ENCODE results near the gene SCRN1. TPM values are rescaled to one million over a fixed set of nuclear protein-coding genes. Genes with fewer than 3 reads are reported as not detected.

The SCRN1 gene
- total and polyA plus RNA-seq, 2 experiments from 2014 or later: 15.2 to 66.7 TPM

GRCh38 chr7:30023524-30023923 is 33.9 kb upstream of the SCRN1 start (continued):
- no peak for TF ChIP-seq ZNF462 (CRISPR knock-in tag; IDR thresholded peaks at IDR 0.05)

- H3K27me3 Mint-ChIP-seq (ENCODE audit: insufficient read depth, low read depth, poor library complexity): peaks cover 4% of the 10 kb centered on the region
- no peak overlapping the region for H3K4me2 ChIP-seq
- H3K4me3 ChIP-seq: no peak overlapping the region
- no peak overlapping the region for H3K27ac ChIP-seq (ENCODE audit: low read depth)
- no peak overlapping the region for H3K27ac Mint-ChIP-seq
- H3K4me3 Mint-ChIP-seq: no peak overlapping the region
- ATAC-seq (no peak), DNase-seq (ENCODE audit: low spot score) (no peak)
- H3K79me2 ChIP-seq (replicated peaks; ENCODE audit: insufficient read depth): peaks cover 40% of the 10 kb centered on the region
- peaks cover 9% of the 10 kb centered on the region; the same call in 1 of the 2 replicates for H3K36me3 ChIP-seq (ENCODE audit: insufficient read depth)
- H3K27me3 ChIP-seq (ENCODE audit: insufficient read depth): no peaks in the 10 kb centered on the region
- no peaks in the 10 kb centered on the region for H3K9me3 Mint-ChIP-seq
- H3F3A ChIP-seq (replicated peaks; ENCODE audit: low read depth): no peaks in the 10 kb centered on the region
- H4K20me1 ChIP-seq (replicated peaks; ENCODE audit: insufficient read depth): peaks cover 8% of the 10 kb centered on the region; the same call in 1 of the 2 replicates
- H2AFZ ChIP-seq: no peak overlapping the region
- peaks cover 9% of the 10 kb centered on the region; the same call in 2 of the 3 replicates for H3K36me3 Mint-ChIP-seq (ENCODE audit: low read depth)
- H3K9me2 ChIP-seq (ENCODE audit: insufficient read depth): no peaks in the 10 kb centered on the region
- H3K4me1 ChIP-seq (ENCODE audit: insufficient read depth): peaks cover 12% of the 10 kb centered on the region
- H3K4me1 Mint-ChIP-seq: peaks cover 21% of the 10 kb centered on the region
- TF ChIP-seq JUNB (IDR thresholded peaks at IDR 0.05; ENCODE audit: unreplicated experiment) (no peak), EZH2 (IDR thresholded peaks at IDR 0.05; ENCODE audit: low read depth, unreplicated experiment) (no peak), ZNF114 (CRISPR knock-in tag; IDR thresholded peaks at IDR 0.05) (no peak), ETS1 (IDR thresholded peaks at IDR 0.05) (no peak), REST (IDR thresholded peaks at IDR 0.05; ENCODE audit: unreplicated experiment) (no peak), STAT1 (IDR thresholded peaks at IDR 0.05; ENCODE audit: unreplicated experiment) (no peak)
Measured at GRCh38 chr7:30022991-30023390, 33.4 kb upstream of the SCRN1 start.

All from GM23338 (cell line).